Lower leg skin (tissue), 4 donors: ENCODE measurements around the gene LMBR1. TPM values are rescaled to one million over a fixed set of nuclear protein-coding genes. Genes with fewer than 3 reads are reported as not detected.

ENCODE experiments used
- DNase-seq, 2 donors: peaks; one replicate each; pipeline ENCODE4 v3.0.0-alpha.2; 2019; ENCODE audit warnings: low spot score in 2 of 2
- H3K4me3 ChIP-seq: fragments of 200-600 bp; sonication (generic); 2 replicates; pipeline ENCODE4 v1.5.1; 2017; ENCODE audit warnings: mild to moderate bottlenecking, low read depth; ENCODE audit not compliant: poor library complexity, severe bottlenecking
- POLR2A ChIP-seq, 2 donors: fragments of 450-650 bp; IDR thresholded peaks; one replicate each; pipeline ENCODE4 v1.6.1; 2016 to 2017; ENCODE audit warnings: antibody characterized with exemption in 2 of 2, mild to moderate bottlenecking in 1 of 2, moderate library complexity in 1 of 2
- WGBS, 2 donors: methylation state at CpG; one replicate each; pipeline ENCODE4 v1.1.5; 2018; 5-methylcytosine and 5-hydroxymethylcytosine counted together
- intact Hi-C: fragments of 100-400 bp; cut with DNase I; formaldehyde crosslinking; loops from one replicate; pipeline ENCODE4 v1.15.0; 2023; ENCODE audit warnings: low total_unique reads
- total RNA-seq, 4 donors: library from RNA; depleted of rRNA; stranded (reverse); fragments of >200 nt; gene quantifications; one replicate each; pipeline ENCODE4 v1.1.0, GENCODE V29; 2016
- TF ChIP-seq, protein P1 (sequence below), 3 donors: fragments of 450-650 bp; IDR thresholded peaks; one replicate each; pipeline ENCODE4 v1.5.1; 2016; ENCODE audit warnings: antibody characterized with exemption in 3 of 3, mild to moderate bottlenecking in 3 of 3, moderate library complexity in 2 of 3

Gene LMBR1
- total RNA-seq, 4 donors from 2014 or later = 44.1 to 67.0 (median 55.9) TPM

DNA sequence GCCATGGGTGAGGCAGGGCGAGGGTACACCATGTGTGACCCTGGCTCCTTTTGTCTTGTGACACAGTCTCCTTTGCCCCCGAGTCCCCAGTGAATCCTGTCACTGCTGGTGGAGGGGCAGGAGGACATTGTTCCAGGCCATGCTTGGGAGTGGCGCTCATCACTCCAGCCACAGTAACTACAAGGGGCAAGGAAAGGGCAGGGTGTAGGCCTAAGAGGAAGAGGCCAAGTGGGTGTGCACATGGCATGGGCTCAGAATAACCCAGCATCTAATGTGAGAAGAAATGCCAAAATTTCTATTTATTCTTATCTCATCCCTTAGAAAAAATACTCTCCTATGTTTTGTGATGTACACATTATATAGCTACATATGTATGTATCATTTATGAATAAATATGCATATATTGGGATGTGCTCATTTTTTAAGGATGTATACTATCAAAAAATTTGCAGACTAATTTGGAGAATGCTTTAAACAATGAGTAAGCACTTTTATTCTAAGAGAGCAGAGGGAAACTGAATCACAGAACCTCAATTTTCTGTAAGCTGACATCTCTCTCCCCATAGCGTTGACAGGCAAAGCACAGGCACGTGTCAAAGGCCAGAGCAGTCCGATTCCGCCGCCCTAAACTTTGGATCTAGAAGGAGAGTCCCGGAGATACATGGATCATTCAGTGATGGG lies 215.5 kb downstream of the LMBR1 start:
- intact Hi-C loops = no loop called here

DNA sequence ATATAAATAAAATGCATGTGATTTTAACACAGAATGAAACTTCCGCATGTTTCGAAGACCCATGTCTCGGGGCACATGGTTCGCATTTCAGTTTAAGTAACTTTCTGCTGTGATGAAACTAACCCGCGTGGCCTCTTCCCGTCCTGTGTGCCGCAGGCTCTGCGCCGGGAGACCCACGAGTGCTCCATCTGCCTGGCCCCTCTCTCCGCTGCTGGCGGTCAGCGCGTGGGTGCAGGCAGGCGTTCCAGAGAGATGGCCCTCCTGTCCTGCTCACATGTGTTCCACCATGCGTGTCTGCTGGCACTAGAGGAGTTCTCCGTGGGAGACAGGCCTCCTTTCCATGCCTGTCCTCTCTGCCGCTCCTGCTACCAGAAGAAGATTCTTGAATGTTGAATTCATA lies 216.7 kb downstream of the LMBR1 start:
- H3K4me3 ChIP-seq = no peak overlapping the region
- 79 to 95% methylated on average over 19 of the region's 19 CpGs for WGBS, 2 donors
- intact Hi-C loops = no loop called here
- TF ChIP-seq, protein P1, sequence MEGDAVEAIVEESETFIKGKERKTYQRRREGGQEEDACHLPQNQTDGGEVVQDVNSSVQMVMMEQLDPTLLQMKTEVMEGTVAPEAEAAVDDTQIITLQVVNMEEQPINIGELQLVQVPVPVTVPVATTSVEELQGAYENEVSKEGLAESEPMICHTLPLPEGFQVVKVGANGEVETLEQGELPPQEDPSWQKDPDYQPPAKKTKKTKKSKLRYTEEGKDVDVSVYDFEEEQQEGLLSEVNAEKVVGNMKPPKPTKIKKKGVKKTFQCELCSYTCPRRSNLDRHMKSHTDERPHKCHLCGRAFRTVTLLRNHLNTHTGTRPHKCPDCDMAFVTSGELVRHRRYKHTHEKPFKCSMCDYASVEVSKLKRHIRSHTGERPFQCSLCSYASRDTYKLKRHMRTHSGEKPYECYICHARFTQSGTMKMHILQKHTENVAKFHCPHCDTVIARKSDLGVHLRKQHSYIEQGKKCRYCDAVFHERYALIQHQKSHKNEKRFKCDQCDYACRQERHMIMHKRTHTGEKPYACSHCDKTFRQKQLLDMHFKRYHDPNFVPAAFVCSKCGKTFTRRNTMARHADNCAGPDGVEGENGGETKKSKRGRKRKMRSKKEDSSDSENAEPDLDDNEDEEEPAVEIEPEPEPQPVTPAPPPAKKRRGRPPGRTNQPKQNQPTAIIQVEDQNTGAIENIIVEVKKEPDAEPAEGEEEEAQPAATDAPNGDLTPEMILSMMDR (IDR thresholded peaks at IDR 0.05) = no peak
- no peak for TF ChIP-seq POLR2A (IDR thresholded peaks at IDR 0.05)
- DNase-seq = no peak

More for the DNA sequence above, 215.5 kb downstream of the LMBR1 start:
- WGBS, 2 donors = 97 to 99% methylated on average over 9 of the region's 9 CpGs
- TF ChIP-seq POLR2A (IDR thresholded peaks at IDR 0.05) = no peak
- TF ChIP-seq, protein P1 (IDR thresholded peaks at IDR 0.05) = no peak
- H3K4me3 ChIP-seq = no peak overlapping the region
- no peak for DNase-seq

DNA sequence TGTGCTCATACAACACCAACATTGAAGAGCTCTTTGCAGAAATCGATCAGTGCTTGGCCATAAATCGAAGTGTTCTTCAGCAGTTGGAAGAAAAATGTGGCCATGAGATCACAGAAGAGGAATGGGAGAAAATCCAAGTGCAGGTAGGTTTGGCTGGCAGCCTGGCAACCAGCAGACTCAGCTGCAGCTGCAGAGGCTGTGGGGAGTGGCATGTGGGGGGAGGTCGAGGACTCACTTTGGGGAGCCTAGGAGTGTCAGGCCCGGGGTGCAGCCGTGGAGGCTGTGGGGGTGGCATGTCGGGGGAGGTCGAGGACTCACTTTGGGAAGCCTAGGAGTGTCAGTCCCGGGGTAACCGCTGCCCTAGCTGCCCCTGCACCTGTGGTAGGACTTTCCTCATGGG lies 217.3 kb downstream of the LMBR1 start:
- no peak for TF ChIP-seq POLR2A (IDR thresholded peaks at IDR 0.05)
- TF ChIP-seq, protein P1 (IDR thresholded peaks at IDR 0.05) = no peak
- DNase-seq = no peak
- WGBS, 2 donors = 74 to 89% methylated on average over 8 to 9 of the region's 9 CpGs
- no peak overlapping the region for H3K4me3 ChIP-seq
- intact Hi-C loops = no loop called here

DNA sequence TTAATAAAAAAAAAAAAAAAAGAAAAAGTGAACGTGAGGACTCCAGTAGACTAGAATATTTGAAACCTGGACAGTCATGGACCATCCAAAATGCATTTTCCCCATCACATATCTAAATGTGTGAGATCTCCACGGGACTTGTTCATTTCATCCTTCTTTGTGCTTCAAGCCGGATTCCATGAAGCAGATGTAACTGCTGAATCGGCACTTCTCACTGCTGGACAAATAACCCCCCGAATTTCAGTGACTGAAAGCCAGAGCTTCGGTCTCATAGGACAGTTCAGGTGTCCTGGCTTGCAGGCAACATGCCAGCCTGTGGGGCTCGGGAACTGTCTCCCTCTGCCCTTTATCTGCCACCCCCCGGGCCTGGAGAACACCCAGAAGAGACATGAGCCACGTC lies 219.1 kb downstream of the LMBR1 start:
- H3K4me3 ChIP-seq = no peak overlapping the region
- intact Hi-C loops = no loop called here
- no peak for DNase-seq
- TF ChIP-seq, protein P1 (IDR thresholded peaks at IDR 0.05) = no peak
- TF ChIP-seq POLR2A (IDR thresholded peaks at IDR 0.05) = no peak
- WGBS, 2 donors = 87 to 96% methylated on average over 9 of the region's 9 CpGs

DNA sequence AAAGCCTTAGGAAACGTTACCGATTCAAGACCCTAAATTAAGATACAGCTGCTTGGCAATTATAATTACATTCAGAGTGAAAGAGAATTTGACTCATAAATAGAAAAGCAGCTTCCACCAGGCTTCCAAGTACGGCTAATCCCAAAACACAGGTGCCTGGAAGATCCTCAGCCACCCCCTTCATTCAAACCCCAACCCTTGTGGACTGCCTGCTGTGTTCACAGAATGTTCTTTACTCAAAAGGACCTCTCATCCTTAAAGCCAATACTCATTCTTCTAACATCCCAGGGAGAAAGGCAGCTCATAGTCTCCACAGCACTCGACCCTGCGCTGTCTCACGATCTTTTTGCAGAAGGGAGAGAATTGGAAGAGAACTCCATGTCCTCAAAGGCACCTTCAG lies 219.5 kb downstream of the LMBR1 start:
- intact Hi-C loops = no loop called here
- DNase-seq = no peak
- WGBS, 2 donors = 94 to 96% methylated on average over 6 of the region's 6 CpGs

More for the DNA sequence above, 219.5 kb downstream of the LMBR1 start:
- H3K4me3 ChIP-seq = no peak overlapping the region
- TF ChIP-seq POLR2A (IDR thresholded peaks at IDR 0.05) = no peak
- TF ChIP-seq, protein P1 (IDR thresholded peaks at IDR 0.05) = no peak
